Upper lobe of left lung (tissue), 4 donors: ENCODE data around the gene PDE1A.

Experiments used
- POLR2A ChIP-seq, 4 donors: fragments of 450-650 bp; IDR thresholded peaks; one replicate each; pipeline ENCODE4 v1.5.1; 2016 to 2017; ENCODE audit warnings: antibody characterized with exemption in 4 of 4, mild to moderate bottlenecking in 2 of 4
- POLR2AphosphoS5 ChIP-seq, 2 donors: sonication (generic); formaldehyde crosslinking; IDR thresholded peaks; one replicate each; pipeline ENCODE4 v1.5.1; 2017; ENCODE audit warnings: antibody characterized with exemption in 2 of 2
- TF ChIP-seq, protein P1 (sequence below), 6 experiments: fragments of 450-650 bp in 4 of 6; fragments of 200-600 bp in 2 of 6; sonication (generic) in 2 of 6; IDR thresholded peaks; one replicate each; pipeline ENCODE4 v1.5.1; 2016 to 2019; ENCODE audit warnings: antibody characterized with exemption in 6 of 6

DNA sequence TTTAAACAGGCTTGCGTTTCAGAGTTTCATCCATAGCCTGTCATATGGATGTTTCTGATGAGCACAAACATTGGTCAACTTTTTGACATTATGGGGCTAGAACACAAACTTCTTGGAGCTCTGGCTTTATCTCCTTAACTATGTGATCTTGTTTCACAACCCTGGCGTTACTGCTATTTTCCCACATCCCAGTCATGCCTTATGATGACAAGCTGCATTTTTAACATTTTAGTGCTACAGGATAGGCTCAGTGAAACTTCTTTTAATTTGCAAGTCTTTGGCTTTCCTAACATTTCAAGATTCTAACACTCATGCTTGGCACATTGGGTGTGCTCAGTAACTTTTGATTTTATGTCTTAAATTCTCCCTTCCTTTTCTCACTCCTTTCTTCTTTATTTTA lies 21.0 kb upstream of the PDE1A start:
- TF ChIP-seq POLR2AphosphoS5 (IDR thresholded peaks at IDR 0.05) (no peak), POLR2A (IDR thresholded peaks at IDR 0.05) (no peak)
- TF ChIP-seq, protein P1, sequence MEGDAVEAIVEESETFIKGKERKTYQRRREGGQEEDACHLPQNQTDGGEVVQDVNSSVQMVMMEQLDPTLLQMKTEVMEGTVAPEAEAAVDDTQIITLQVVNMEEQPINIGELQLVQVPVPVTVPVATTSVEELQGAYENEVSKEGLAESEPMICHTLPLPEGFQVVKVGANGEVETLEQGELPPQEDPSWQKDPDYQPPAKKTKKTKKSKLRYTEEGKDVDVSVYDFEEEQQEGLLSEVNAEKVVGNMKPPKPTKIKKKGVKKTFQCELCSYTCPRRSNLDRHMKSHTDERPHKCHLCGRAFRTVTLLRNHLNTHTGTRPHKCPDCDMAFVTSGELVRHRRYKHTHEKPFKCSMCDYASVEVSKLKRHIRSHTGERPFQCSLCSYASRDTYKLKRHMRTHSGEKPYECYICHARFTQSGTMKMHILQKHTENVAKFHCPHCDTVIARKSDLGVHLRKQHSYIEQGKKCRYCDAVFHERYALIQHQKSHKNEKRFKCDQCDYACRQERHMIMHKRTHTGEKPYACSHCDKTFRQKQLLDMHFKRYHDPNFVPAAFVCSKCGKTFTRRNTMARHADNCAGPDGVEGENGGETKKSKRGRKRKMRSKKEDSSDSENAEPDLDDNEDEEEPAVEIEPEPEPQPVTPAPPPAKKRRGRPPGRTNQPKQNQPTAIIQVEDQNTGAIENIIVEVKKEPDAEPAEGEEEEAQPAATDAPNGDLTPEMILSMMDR (IDR thresholded peaks at IDR 0.05), result no peak
